Measurements from ENCODE around the gene RERE.

DNA sequence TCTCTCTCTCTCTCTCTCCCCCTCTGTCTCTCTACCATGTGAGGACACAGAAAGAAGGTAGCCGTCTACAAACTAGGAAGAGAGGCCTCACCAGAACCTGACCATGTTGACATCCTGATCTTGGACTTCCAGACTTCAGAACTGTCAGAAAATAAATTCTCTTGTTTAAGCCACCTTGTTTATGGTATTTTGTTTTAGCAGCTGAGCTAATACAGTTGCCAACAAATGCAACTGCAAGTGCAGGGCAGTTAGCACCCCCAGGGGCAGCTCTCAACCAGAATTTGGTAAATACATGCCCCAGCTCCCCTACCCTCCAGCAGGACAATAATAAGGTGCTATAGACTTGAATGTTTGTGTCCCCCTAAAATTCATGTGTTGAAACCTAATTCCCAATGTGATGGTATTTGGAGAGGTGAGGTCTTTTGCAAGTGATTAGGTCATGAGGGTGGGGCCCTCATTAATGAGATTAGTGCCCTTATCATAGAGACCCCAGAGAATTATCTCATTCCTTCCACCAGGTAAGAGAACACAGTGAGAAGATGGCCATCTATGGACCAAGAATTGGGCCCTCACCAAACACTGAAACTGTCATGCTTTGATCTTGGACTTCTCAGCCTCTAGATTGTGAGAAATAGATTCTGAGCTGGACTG, 506.2 kb downstream of the RERE start:
- TF ChIP-seq, protein P1, sequence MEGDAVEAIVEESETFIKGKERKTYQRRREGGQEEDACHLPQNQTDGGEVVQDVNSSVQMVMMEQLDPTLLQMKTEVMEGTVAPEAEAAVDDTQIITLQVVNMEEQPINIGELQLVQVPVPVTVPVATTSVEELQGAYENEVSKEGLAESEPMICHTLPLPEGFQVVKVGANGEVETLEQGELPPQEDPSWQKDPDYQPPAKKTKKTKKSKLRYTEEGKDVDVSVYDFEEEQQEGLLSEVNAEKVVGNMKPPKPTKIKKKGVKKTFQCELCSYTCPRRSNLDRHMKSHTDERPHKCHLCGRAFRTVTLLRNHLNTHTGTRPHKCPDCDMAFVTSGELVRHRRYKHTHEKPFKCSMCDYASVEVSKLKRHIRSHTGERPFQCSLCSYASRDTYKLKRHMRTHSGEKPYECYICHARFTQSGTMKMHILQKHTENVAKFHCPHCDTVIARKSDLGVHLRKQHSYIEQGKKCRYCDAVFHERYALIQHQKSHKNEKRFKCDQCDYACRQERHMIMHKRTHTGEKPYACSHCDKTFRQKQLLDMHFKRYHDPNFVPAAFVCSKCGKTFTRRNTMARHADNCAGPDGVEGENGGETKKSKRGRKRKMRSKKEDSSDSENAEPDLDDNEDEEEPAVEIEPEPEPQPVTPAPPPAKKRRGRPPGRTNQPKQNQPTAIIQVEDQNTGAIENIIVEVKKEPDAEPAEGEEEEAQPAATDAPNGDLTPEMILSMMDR (IDR thresholded peaks at IDR 0.05; ENCODE audit: poor library complexity), result no peak
- TF ChIP-seq EZH2 (IDR thresholded peaks at IDR 0.05; ENCODE audit: borderline replicate concordance) (no peak), EZH2phosphoT487 (IDR thresholded peaks at IDR 0.05; ENCODE audit: low read depth, severe bottlenecking, unreplicated experiment) (no peak)

All from hepatocyte (in vitro differentiated cells).